Measurements from ENCODE around the gene USP10.

USP10 gene

GRCh38 chr16:84786605-84787262, 86.9 kb downstream of the USP10 start:
- Mint-ChIP-seq H3K9me3 (no peaks in the 10 kb centered on the region), H3K36me3 (ENCODE audit: low read depth) (peaks cover 5% of the 10 kb centered on the region), H3K27ac (peak overlapping the region; percentile 12), H3K4me3 (no peak overlapping the region), H3K4me1 (ENCODE audit: low read depth) (no peaks in the 10 kb centered on the region), H3K27me3 (no peaks in the 10 kb centered on the region)
- DNase-seq = no peak

GRCh38 chr16:84787263-84787622, 87.4 kb downstream of the USP10 start:
- no peak overlapping the region for H3K27ac Mint-ChIP-seq
- DNase-seq = no peak
- peaks cover 5% of the 10 kb centered on the region for H3K36me3 Mint-ChIP-seq (ENCODE audit: low read depth)
- H3K4me3 Mint-ChIP-seq = no peak overlapping the region
- no peaks in the 10 kb centered on the region for H3K27me3 Mint-ChIP-seq
- H3K4me1 Mint-ChIP-seq (ENCODE audit: low read depth) = no peaks in the 10 kb centered on the region
- H3K9me3 Mint-ChIP-seq = no peaks in the 10 kb centered on the region

- H3K9me3 Mint-ChIP-seq = no peaks in the 10 kb centered on the region
- no peak for DNase-seq
- no peak overlapping the region for H3K4me3 Mint-ChIP-seq
- peaks cover 5% of the 10 kb centered on the region for H3K36me3 Mint-ChIP-seq (ENCODE audit: low read depth)
- no peak overlapping the region for H3K27ac Mint-ChIP-seq
- H3K4me1 Mint-ChIP-seq (ENCODE audit: low read depth) = no peaks in the 10 kb centered on the region
- no peaks in the 10 kb centered on the region for H3K27me3 Mint-ChIP-seq
Observed at GRCh38 chr16:84788920-84789391, 89.2 kb downstream of the USP10 start.

- no peaks in the 10 kb centered on the region for H3K4me1 Mint-ChIP-seq (ENCODE audit: low read depth)
- H3K27me3 Mint-ChIP-seq = no peaks in the 10 kb centered on the region
- H3K4me3 Mint-ChIP-seq = no peak overlapping the region
- no peaks in the 10 kb centered on the region for H3K9me3 Mint-ChIP-seq
- H3K36me3 Mint-ChIP-seq (ENCODE audit: low read depth) = peaks cover 5% of the 10 kb centered on the region
- H3K27ac Mint-ChIP-seq = no peak overlapping the region
- no peak for DNase-seq
Observed at GRCh38 chr16:84789431-84789830, 89.6 kb downstream of the USP10 start.

- no peak overlapping the region for H3K4me3 Mint-ChIP-seq
- no peak overlapping the region for H3K27ac Mint-ChIP-seq
- H3K4me1 Mint-ChIP-seq (ENCODE audit: low read depth) = no peaks in the 10 kb centered on the region
- peaks cover 6% of the 10 kb centered on the region for H3K36me3 Mint-ChIP-seq (ENCODE audit: low read depth)
- no peak for DNase-seq
- no peaks in the 10 kb centered on the region for H3K27me3 Mint-ChIP-seq
- no peaks in the 10 kb centered on the region for H3K9me3 Mint-ChIP-seq
Observed at GRCh38 chr16:84790301-84790700, 90.5 kb downstream of the USP10 start.

- H3K4me1 Mint-ChIP-seq (ENCODE audit: low read depth) = no peaks in the 10 kb centered on the region
- no peak for DNase-seq
- no peaks in the 10 kb centered on the region for H3K9me3 Mint-ChIP-seq
- H3K4me3 Mint-ChIP-seq = no peak overlapping the region
- no peaks in the 10 kb centered on the region for H3K27me3 Mint-ChIP-seq
- peaks cover 5% of the 10 kb centered on the region for H3K36me3 Mint-ChIP-seq (ENCODE audit: low read depth)
- no peak overlapping the region for H3K27ac Mint-ChIP-seq
Observed at GRCh38 chr16:84791088-84791487, 91.3 kb downstream of the USP10 start.

- Mint-ChIP-seq H3K36me3 (ENCODE audit: low read depth) (peaks cover 2% of the 10 kb centered on the region), H3K27ac (no peak overlapping the region), H3K4me3 (no peak overlapping the region), H3K9me3 (no peaks in the 10 kb centered on the region), H3K27me3 (no peaks in the 10 kb centered on the region), H3K4me1 (ENCODE audit: low read depth) (no peaks in the 10 kb centered on the region)
- no peak for DNase-seq
Observed at GRCh38 chr16:84791501-84791900, 91.7 kb downstream of the USP10 start.

GRCh38 chr16:84794186-84794585, 94.4 kb downstream of the USP10 start:
- no peaks in the 10 kb centered on the region for H3K27me3 Mint-ChIP-seq
- H3K9me3 Mint-ChIP-seq = no peaks in the 10 kb centered on the region
- no peak for DNase-seq
- H3K36me3 Mint-ChIP-seq (ENCODE audit: low read depth) = peaks cover 2% of the 10 kb centered on the region
- H3K4me3 Mint-ChIP-seq = no peak overlapping the region
- H3K27ac Mint-ChIP-seq = no peak overlapping the region
- H3K4me1 Mint-ChIP-seq (ENCODE audit: low read depth) = no peaks in the 10 kb centered on the region

GRCh38 chr16:84794626-84795025, 94.8 kb downstream of the USP10 start:
- no peaks in the 10 kb centered on the region for H3K9me3 Mint-ChIP-seq
- no peaks in the 10 kb centered on the region for H3K27me3 Mint-ChIP-seq
- peaks cover 2% of the 10 kb centered on the region for H3K36me3 Mint-ChIP-seq (ENCODE audit: low read depth)
- no peak overlapping the region for H3K4me3 Mint-ChIP-seq
- H3K27ac Mint-ChIP-seq = no peak overlapping the region
- DNase-seq = no peak
- no peaks in the 10 kb centered on the region for H3K4me1 Mint-ChIP-seq (ENCODE audit: low read depth)

GRCh38 chr16:84795329-84796053, 95.7 kb downstream of the USP10 start:
- no peaks in the 10 kb centered on the region for H3K27me3 Mint-ChIP-seq
- H3K36me3 Mint-ChIP-seq (ENCODE audit: low read depth) = peaks cover 2% of the 10 kb centered on the region
- H3K4me1 Mint-ChIP-seq (ENCODE audit: low read depth) = no peaks in the 10 kb centered on the region
- no peak overlapping the region for H3K27ac Mint-ChIP-seq
- no peaks in the 10 kb centered on the region for H3K9me3 Mint-ChIP-seq
- no peak for DNase-seq
- H3K4me3 Mint-ChIP-seq = no peak overlapping the region

- Mint-ChIP-seq H3K36me3 (ENCODE audit: low read depth) (no peaks in the 10 kb centered on the region), H3K9me3 (no peaks in the 10 kb centered on the region), H3K27ac (no peak overlapping the region), H3K4me3 (no peak overlapping the region), H3K27me3 (peaks cover 10% of the 10 kb centered on the region), H3K4me1 (ENCODE audit: low read depth) (no peaks in the 10 kb centered on the region)
- no peak for DNase-seq
Observed at GRCh38 chr16:84800158-84800978, 100.6 kb downstream of the USP10 start.

- DNase-seq = no peak
- no peak overlapping the region for H3K4me3 Mint-ChIP-seq
- H3K27ac Mint-ChIP-seq = no peak overlapping the region
- H3K36me3 Mint-ChIP-seq (ENCODE audit: low read depth) = no peaks in the 10 kb centered on the region
- H3K4me1 Mint-ChIP-seq (ENCODE audit: low read depth) = peaks cover 4% of the 10 kb centered on the region
- no peaks in the 10 kb centered on the region for H3K9me3 Mint-ChIP-seq
- H3K27me3 Mint-ChIP-seq = peaks cover 15% of the 10 kb centered on the region
Observed at GRCh38 chr16:84803146-84803545, 103.3 kb downstream of the USP10 start.

GRCh38 chr16:84804326-84804725, 104.5 kb downstream of the USP10 start:
- Mint-ChIP-seq H3K4me1 (ENCODE audit: low read depth) (peaks cover 4% of the 10 kb centered on the region), H3K4me3 (no peak overlapping the region), H3K36me3 (ENCODE audit: low read depth) (no peaks in the 10 kb centered on the region), H3K9me3 (no peaks in the 10 kb centered on the region), H3K27ac (no peak overlapping the region), H3K27me3 (peaks cover 15% of the 10 kb centered on the region)
- no peak for DNase-seq

GRCh38 chr16:84806256-84806889, 106.6 kb downstream of the USP10 start:
- Mint-ChIP-seq H3K27me3 (peaks cover 15% of the 10 kb centered on the region), H3K4me3 (no peak overlapping the region), H3K9me3 (no peaks in the 10 kb centered on the region), H3K4me1 (ENCODE audit: low read depth) (peaks cover 13% of the 10 kb centered on the region), H3K27ac (no peak overlapping the region), H3K36me3 (ENCODE audit: low read depth) (no peaks in the 10 kb centered on the region)
- no peak for DNase-seq
